Measurements from ENCODE around the gene ZNF319.

ZNF319 gene

DNA sequence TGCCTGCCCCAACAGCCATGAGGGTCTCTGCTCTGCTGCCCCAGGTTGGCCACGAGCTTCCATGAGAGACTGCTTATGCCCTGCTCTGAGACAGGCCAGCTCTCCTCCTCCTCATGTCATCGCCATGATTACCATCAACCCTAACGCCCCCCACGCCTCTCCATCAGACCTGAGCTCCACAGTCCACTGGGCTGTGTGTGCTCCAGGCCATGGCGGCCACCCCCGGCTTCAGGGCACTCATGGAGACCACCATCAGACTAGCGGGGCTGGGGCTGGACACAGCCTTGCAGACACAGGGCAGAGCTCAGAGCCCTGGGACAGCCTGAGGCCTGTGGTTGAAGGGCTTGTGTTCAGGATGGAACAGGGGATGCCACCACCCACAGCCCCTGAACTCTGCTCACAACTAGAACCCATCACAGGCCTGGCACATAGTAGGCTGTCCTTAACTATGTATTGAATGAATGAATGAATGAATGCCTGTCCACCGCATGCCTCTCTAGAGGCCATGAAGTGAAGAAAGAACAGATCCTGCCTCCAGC, 44.1 kb downstream of the ZNF319 start:
- DNase-seq (ENCODE audit: low read depth in 3 of 3): no peak

DNA sequence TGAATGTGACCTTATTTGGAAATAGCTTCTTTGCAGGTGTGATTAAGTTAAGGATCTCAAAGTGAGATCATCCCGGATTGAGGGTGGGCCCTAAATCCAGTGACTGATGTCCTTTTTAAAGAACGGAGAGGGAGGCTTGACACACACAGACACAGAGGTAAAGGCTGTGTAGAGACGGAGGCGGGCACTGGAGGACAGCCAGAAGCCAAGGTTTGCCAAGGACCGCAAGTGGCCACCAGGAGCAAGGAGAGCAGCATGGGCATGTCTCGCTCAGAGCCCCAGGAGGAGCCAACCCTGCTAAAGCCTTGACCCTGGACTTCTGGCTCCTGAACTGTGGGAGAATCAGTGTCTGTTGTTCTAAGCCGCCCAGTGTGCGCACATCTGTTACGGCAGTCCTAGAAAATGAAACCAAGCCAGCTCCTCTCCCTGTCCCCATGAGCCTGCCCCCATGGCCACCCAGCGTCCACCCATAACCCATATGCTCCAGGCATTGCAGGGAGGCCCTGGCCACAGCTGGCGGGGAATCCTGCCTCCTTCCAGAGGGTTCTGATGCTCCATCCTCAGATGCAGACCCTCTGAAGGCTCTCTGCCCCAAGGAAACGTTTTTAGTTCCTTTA, 44.8 kb downstream of the ZNF319 start:
- DNase-seq (ENCODE audit: low read depth in 3 of 3): no peak

DNA sequence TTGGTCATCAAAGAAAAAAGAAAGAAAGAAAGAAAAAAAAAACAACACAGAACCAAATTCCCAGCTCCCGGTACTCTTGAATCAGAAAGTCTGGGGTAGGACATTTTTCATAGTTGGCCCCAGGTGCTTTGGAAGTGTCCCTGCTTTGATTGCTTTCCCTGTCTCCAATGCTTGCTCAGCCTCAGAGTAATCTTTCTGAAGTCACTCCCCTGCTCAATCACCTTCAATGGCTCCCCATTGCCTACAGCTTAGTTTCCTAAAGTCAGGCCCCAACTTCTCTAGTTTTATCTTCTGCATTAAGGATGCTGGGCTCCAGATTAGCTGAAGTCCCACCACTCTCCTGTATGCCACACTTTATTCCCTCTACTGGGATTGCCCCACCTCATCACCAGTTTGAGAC, 46.6 kb downstream of the ZNF319 start:
- no peak for DNase-seq (ENCODE audit: low read depth in 3 of 3)

DNA sequence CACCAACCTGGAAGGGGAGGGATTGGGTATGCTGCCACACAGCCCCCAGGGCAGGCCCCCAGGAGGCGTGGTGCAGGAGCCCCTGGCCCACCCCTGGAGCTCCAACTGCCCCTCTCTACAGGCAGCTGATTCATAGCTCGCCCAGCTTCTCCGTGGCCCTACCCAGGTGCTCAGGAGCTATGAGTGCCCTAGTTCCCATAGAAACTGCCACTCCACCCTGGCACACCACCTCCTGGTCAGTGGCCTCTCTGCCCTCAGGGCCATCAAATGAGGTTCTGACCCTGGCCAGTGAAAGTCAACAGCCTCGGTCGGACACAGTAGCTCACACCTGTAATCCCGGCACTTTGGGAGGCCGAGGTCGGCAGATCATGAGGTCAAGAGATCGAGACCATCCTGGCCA, 47.6 kb downstream of the ZNF319 start:
- no peak for DNase-seq (ENCODE audit: low read depth in 3 of 3)

DNA sequence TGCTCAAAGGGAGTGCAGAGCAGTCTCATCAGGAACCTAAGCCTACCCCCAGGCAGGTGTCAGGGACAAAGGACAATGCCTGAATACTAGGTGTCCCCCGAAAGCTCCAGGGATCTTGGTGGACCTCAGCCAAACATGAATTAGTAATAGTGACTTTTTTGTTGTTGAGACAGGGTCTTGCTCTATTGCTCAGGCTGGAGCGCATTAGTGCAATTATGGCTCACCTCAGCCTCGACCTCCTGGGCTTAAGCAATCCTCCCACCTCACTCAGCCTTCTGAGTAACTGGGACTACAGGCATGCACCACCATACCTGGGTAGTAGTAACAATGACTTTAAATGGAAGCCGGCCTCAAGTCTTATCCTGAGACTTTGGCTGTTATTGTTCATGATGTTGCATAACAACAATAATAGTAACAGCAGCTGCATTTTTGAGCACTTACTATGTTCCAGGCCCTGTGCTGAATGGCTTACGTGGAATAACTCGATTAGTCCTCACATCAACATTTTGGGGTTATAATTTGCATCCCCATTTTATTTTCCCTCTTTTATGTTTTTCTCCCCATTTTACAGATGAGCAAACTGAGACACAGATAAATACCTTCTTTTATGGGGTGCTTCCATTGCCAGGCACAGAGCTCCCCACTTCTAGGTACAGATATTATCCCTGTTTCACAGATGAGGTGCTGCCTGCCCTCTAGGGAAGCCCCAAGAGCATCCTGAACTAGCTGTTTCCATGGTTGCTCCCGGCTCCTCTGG, 49.1 kb downstream of the ZNF319 start:
- DNase-seq (ENCODE audit: low read depth in 3 of 3): no peak

- no peak for DNase-seq (ENCODE audit: low read depth in 3 of 3)
These were observed 50.1 kb downstream of the ZNF319 start for GRCh38 chr16:57950382-57950781.

DNA sequence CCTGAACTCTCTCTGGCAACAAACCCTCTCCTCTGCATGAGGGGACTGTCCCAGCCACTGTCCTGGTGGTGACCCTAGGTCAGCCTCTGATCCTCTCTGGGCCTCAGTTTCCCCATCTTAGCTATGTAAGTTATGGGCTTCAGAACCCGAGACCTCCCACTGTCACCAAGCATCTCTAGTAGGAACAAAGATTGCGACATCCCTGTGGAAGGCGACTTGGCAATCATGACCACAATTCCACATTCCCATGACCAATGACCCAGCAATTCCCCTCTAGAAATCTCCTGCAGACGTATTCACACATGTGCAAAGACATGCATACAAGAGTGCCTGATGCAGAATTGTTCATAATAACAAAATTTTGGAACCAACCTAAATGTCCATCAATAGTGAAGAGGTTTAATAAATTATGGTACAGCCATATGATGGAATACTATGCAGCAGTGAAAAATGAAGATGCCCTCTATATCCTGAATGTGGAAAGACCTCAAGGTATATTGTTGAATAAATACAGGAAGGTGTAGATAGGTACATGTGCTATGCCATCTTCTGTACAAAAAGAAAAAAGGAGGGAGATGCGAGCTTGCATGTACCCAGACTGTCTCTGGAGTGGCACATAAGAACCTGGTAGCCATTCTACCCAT, 50.8 kb downstream of the ZNF319 start:
- DNase-seq (ENCODE audit: low read depth in 3 of 3): no peak

DNA sequence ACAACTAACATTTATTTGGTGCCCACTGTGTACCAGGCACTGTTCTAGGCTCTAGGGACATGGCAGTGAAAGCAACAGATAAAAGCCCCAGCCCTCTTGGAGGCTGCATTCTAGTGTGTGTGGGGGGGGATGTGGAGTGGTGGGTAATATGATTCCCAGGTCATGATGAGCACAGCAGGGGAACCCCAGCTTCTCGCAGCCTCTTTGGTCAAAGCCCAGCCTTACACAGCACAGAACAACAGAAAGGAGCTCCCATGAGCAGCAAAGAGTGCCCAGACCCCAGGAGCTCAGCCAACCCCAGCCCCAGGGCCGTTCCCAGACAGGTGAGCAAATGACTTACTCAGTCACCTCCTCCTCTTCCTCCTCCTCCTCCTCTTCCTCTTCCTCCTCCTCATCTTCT, 51.5 kb downstream of the ZNF319 start:
- no peak for DNase-seq (ENCODE audit: low read depth in 3 of 3)

DNA sequence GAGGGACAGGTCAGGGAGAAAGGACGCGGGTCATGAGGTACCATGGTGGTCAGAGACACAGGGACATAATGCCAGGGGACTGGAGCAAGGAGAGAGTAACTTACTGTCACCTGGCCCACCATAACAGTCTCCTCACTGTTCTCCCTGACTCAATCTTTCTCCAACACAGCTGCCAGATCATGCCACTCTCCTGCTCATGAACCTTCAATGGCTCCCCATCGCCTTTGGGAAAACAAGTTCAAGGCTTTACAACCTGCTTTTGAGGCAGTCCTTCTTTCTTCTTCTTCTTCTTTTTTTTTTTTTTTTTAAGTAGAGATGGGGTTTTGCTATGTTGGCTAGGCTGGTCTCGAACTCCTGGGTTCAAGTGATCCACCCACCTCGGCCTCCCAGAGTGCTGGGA, 52.4 kb downstream of the ZNF319 start:
- no peak for DNase-seq (ENCODE audit: low read depth in 3 of 3)

DNA sequence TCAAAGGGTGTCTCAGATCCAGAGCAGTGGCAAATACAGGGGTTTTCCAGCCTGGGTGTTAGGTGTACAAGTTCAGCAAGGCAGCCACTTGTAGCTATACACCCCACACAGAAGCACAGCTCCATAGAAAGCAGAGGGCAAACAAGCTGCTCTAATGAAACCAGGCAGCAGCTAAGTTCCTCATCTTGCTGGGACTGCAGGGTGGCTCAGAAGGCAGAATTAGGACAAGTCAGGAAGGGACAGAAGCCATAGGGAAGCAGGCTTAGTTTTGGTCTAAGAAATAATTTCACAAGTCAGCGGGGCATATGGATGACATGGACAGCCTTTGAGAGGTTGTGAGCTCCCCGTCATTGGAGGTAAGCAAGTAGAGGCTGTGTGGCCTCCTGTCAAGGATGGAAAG, 53.2 kb downstream of the ZNF319 start:
- no peak for DNase-seq (ENCODE audit: low read depth in 3 of 3)

DNA sequence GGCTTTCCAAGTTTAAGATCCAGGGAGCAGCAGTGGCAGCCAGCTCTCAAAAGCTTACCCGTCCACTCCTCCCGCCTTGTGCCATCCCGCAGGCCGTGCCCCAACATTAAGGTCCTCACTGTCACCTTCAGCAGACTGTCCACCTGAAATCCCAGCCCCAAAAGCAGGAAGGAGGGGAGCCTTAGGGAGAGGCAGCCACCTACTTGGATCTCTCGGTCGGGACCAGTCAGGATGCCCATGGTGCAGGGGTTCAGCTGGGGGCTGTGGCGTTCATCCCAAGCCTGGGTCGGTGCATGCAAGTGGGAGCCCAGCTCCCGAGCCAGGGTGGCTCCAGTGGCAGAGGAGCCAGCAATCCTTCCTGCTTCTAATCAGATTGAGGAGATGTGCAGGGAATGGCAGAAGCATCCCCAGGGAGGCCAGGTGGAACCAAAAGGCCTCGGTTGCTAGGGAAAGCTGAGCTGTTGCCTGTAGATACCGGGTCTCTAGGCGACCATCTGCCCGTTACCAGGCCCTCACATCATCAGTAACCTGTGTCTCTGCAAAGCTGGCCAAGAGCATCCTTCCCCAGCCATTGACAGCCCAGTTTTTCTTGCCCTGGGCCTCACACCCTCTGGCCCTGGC, 54.2 kb downstream of the ZNF319 start:
- DNase-seq (ENCODE audit: low read depth in 3 of 3): no peak

DNA sequence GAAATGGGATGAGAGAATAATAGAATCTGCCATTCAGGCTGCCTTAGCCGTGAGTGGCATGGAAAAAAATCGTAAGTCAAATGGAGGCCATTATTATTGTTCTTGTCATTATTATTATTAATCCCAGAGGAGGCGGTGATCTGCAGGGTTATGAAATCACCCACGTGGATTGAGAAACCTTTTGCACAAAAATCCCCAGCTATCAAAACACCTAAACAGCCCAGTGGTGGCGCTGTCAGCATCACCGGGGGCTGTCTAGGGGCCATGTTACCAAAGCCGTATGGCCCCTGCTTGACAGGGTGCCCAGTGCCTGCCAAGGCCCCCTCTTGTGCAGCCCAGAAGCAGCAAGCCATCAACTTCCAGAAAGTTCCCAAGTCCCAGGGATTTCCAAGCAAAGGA, 54.7 kb downstream of the ZNF319 start:
- DNase-seq (ENCODE audit: low read depth in 3 of 3): no peak

- DNase-seq (ENCODE audit: low read depth in 3 of 3): no peak
These were observed 55.3 kb downstream of the ZNF319 start for GRCh38 chr16:57944970-57945739.
